ENCODE measurements around the gene NR2F1-AS1. TPM values are rescaled to one million over a fixed set of nuclear protein-coding genes. Genes with fewer than 3 reads are reported as not detected.
"Not testable (repeated sequence)": the region's sequence is repeated elsewhere in the genome, so short reads cannot be mapped to it uniquely, and the experiment has no call there.

Gene NR2F1-AS1
- total RNA-seq, 4 donors from 2014 or later: 0.35 to 9.1 (median 3.2) TPM

GRCh38 chr5:93395010-93395409 lies 186.0 kb downstream of the NR2F1-AS1 start:
- H3K36me3 ChIP-seq: no peaks in the 10 kb centered on the region
- no peaks in the 10 kb centered on the region for H3K9me3 ChIP-seq
- no peak overlapping the region for H3K4me3 ChIP-seq
- H3K27ac ChIP-seq: no peak overlapping the region
- no peaks in the 10 kb centered on the region for H3K4me1 ChIP-seq
- no peak for DNase-seq
- H3K27me3 ChIP-seq: no peaks in the 10 kb centered on the region
- TF ChIP-seq, protein P1, sequence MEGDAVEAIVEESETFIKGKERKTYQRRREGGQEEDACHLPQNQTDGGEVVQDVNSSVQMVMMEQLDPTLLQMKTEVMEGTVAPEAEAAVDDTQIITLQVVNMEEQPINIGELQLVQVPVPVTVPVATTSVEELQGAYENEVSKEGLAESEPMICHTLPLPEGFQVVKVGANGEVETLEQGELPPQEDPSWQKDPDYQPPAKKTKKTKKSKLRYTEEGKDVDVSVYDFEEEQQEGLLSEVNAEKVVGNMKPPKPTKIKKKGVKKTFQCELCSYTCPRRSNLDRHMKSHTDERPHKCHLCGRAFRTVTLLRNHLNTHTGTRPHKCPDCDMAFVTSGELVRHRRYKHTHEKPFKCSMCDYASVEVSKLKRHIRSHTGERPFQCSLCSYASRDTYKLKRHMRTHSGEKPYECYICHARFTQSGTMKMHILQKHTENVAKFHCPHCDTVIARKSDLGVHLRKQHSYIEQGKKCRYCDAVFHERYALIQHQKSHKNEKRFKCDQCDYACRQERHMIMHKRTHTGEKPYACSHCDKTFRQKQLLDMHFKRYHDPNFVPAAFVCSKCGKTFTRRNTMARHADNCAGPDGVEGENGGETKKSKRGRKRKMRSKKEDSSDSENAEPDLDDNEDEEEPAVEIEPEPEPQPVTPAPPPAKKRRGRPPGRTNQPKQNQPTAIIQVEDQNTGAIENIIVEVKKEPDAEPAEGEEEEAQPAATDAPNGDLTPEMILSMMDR (IDR thresholded peaks at IDR 0.05): no peak
- TF ChIP-seq POLR2A (IDR thresholded peaks at IDR 0.05): no peak

DNA sequence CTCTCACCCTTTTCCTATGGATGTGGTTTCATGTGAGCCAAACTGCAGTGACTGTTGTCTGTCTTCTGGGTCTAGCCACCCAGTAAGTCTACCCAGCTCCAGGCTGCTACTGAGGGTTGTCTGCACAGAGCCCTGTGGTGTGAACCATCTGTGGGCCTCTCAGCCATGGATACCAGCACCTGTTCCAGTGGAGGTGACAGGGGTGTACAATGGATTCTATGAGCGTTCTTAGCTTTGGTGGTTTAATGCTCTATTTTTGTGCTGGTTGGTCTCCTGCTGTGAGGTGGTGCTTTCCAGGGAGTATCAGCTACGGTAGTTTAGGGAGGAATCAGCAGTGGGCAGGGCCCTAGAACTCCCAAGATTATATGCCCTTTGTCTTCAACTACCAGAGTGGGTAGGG lies 186.7 kb downstream of the NR2F1-AS1 start:
- Histone ChIP-seq H3K36me3 (no peaks in the 10 kb centered on the region), H3K27me3 (no peaks in the 10 kb centered on the region), H3K4me3 (no peak overlapping the region), H3K27ac (no peak overlapping the region), H3K4me1 (no peaks in the 10 kb centered on the region), H3K9me3 (no peaks in the 10 kb centered on the region)
- DNase-seq: no peak
- TF ChIP-seq, protein P1 (IDR thresholded peaks at IDR 0.05): no peak
- no peak for TF ChIP-seq POLR2A (IDR thresholded peaks at IDR 0.05)

- not testable (repeated sequence) for H3K4me3 ChIP-seq, H3K36me3 ChIP-seq, DNase-seq
These were observed 189.8 kb downstream of the NR2F1-AS1 start for GRCh38 chr5:93391169-93391568.

GRCh38 chr5:93385655-93386054 lies 195.4 kb downstream of the NR2F1-AS1 start:
- Histone ChIP-seq H3K4me1 (no peaks in the 10 kb centered on the region), H3K36me3 (no peaks in the 10 kb centered on the region), H3K27me3 (no peaks in the 10 kb centered on the region), H3K9me3 (no peaks in the 10 kb centered on the region), H3K27ac (no peak overlapping the region), H3K4me3 (no peak overlapping the region)
- no peak for DNase-seq
- TF ChIP-seq, protein P1 (IDR thresholded peaks at IDR 0.05): no peak
- TF ChIP-seq POLR2A (IDR thresholded peaks at IDR 0.05): no peak

More at GRCh38 chr5:93391169-93391568, 189.8 kb downstream of the NR2F1-AS1 start:
- not testable (repeated sequence) for H3K4me1 ChIP-seq, H3K27ac ChIP-seq, H3K27me3 ChIP-seq, H3K9me3 ChIP-seq

DNA sequence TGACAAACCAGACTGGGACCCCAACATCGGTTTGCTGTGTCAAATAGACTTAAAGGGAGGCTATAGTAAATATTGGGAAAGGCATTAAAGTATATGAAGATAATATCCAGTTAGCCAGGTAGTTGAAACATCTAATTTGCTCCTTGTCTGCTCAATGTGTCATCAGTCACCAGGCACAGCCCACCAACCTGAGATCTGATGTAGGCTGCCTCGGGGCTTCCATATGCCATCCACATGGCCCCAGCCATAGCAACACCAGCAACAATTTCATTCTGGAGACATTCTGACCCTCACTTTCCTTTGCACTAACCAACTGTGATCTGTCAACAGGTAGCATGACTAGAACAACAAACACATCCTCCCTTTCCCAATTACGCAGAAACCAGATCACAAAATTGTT lies 196.0 kb downstream of the NR2F1-AS1 start:
- Histone ChIP-seq H3K36me3 (no peaks in the 10 kb centered on the region), H3K4me1 (no peaks in the 10 kb centered on the region), H3K27me3 (no peaks in the 10 kb centered on the region), H3K4me3 (no peak overlapping the region), H3K9me3 (no peaks in the 10 kb centered on the region), H3K27ac (no peak overlapping the region)
- TF ChIP-seq, protein P1 (IDR thresholded peaks at IDR 0.05): no peak
- no peak for TF ChIP-seq POLR2A (IDR thresholded peaks at IDR 0.05)
- no peak for DNase-seq

DNA sequence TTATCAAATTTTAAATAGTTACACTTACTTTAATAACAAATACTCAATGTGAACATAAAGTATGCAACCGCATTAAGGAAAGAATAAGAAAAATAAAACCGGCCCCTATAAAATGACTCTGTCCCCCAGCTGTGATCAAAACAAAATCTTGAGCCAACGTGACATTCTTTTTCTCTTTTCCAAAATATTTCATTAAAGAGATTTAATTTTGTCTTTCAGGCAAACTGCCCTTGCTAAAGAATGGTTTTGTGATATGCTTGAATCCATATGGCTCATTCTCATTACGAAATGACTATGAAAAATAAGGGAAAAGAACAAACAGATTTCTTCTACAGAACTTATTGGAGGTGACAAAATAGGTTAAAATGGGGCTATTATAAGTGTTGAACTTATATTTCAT lies 197.0 kb downstream of the NR2F1-AS1 start:
- TF ChIP-seq POLR2A (IDR thresholded peaks at IDR 0.05): no peak
- TF ChIP-seq, protein P1 (IDR thresholded peaks at IDR 0.05): no peak
- H3K4me3 ChIP-seq: no peak overlapping the region
- H3K27ac ChIP-seq: no peak overlapping the region
- H3K9me3 ChIP-seq: no peaks in the 10 kb centered on the region
- H3K4me1 ChIP-seq: no peaks in the 10 kb centered on the region
- no peaks in the 10 kb centered on the region for H3K27me3 ChIP-seq
- DNase-seq: no peak
- H3K36me3 ChIP-seq: no peaks in the 10 kb centered on the region
